GM12878 (cell line): Measurements from ENCODE around the gene SETD1A.

ENCODE experiments used
- EZH2 ChIP-seq: IDR thresholded peaks from 2 replicates; pipeline ENCODE4 v1.6.1; 2012; ENCODE audit warnings: low read depth, mild to moderate bottlenecking, control low read depth, inconsistent platforms, low read length, borderline replicate concordance; ENCODE audit not compliant: control insufficient read depth
- IKZF1 ChIP-seq: fragments of 450-650 bp; conservative IDR thresholded peaks from 2 replicates; pipeline ENCODE4 v1.6.1; 2017; ENCODE audit warnings: antibody characterized with exemption, mild to moderate bottlenecking
- MEF2A ChIP-seq: IDR thresholded peaks from 2 replicates; pipeline ENCODE4 v1.6.1; 2011; ENCODE audit warnings: low read depth, mild to moderate bottlenecking, low read length, moderate library complexity; ENCODE audit not compliant: insufficient read depth
- POLR2A ChIP-seq: IDR thresholded peaks from 2 replicates; pipeline ENCODE4 v1.6.1; 2011; ENCODE audit warnings: low read depth, mild to moderate bottlenecking, low read length
- POLR2AphosphoS5 ChIP-seq: IDR thresholded peaks from 2 replicates; pipeline ENCODE4 v1.6.1; 2011; ENCODE audit warnings: mild to moderate bottlenecking, low read length, inconsistent platforms
- RFX5 ChIP-seq: IDR thresholded peaks from 2 replicates; pipeline ENCODE4 v1.6.1; 2011; ENCODE audit warnings: low read depth, low read length, improper control_type of control experiment
- SREBF2 ChIP-seq: IDR thresholded peaks from 2 replicates; pipeline ENCODE4 v1.6.1; 2012; ENCODE audit warnings: mild to moderate bottlenecking, low read length
- TF ChIP-seq, protein P1 (sequence below), 3 experiments: IDR thresholded peaks in 2 of 3; conservative IDR thresholded peaks in 1 of 3; 2 replicates each; pipeline ENCODE4 v1.5.1; 2011; ENCODE audit warnings: low read depth in 3 of 3, low read length in 3 of 3, mild to moderate bottlenecking in 3 of 3, control low read depth in 2 of 3, moderate library complexity in 2 of 3, inconsistent platforms in 1 of 3, mixed read lengths in 1 of 3; ENCODE audit not compliant: control insufficient read depth in 2 of 3, insufficient read depth in 1 of 3; ENCODE audit errors: extremely low read depth in 1 of 3
- TF ChIP-seq, protein P2 (sequence below): fragments of 150-350 bp; IDR thresholded peaks from 2 replicates; pipeline ENCODE4 v1.6.1; 2016; ENCODE audit warnings: low read depth, low read length

DNA sequence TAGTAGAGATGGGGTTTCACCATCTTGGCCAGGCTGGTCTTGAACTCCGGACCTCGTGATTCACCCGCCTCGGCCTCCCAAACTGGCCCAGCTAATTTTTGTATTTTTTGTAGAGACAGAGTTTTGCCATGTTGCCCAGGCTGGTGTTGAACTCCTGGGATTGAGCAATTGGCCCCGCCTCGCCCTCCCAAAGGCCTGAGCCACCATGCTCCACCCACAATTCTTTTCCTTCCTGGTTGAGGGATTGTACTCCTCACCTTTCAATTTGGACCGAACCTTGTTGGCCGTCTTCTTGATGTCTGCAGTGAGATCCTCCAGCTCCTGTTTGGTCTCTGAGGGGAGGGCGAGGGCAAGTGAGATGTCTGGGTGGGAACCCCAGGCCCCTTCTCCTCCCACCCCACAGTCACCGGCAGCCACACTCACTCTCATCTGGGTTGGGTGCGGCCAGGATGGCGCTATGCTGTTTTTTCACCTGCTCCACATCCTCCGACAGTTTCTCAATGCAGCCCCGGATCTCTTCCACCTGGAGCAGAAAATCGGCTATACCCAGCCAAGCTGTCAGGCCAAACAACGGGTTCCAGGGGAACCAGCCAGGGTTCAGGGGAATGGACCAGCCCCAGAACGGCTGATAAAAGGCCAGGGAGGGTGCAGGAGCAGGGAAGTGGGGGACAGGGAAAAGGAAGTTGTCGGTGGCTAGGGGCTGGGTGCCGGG is 43.3 kb downstream of the SETD1A start:
- no peak for TF ChIP-seq RFX5
- TF ChIP-seq EZH2: no peak
- TF ChIP-seq SREBF2: no peak
- TF ChIP-seq, protein P1, sequence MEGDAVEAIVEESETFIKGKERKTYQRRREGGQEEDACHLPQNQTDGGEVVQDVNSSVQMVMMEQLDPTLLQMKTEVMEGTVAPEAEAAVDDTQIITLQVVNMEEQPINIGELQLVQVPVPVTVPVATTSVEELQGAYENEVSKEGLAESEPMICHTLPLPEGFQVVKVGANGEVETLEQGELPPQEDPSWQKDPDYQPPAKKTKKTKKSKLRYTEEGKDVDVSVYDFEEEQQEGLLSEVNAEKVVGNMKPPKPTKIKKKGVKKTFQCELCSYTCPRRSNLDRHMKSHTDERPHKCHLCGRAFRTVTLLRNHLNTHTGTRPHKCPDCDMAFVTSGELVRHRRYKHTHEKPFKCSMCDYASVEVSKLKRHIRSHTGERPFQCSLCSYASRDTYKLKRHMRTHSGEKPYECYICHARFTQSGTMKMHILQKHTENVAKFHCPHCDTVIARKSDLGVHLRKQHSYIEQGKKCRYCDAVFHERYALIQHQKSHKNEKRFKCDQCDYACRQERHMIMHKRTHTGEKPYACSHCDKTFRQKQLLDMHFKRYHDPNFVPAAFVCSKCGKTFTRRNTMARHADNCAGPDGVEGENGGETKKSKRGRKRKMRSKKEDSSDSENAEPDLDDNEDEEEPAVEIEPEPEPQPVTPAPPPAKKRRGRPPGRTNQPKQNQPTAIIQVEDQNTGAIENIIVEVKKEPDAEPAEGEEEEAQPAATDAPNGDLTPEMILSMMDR (IDR thresholded peaks at IDR 0.05 in 2 of 3, conservative IDR thresholded peaks at IDR 0.05 in 1 of 3; ENCODE audit: control insufficient read depth in 2 of 3, extremely low read depth in 1 of 3, insufficient read depth in 1 of 3, low read depth in 3 of 3, low read length in 3 of 3): no peak
- no peak for TF ChIP-seq IKZF1
- TF ChIP-seq MEF2A: no peak
- TF ChIP-seq, protein P2, sequence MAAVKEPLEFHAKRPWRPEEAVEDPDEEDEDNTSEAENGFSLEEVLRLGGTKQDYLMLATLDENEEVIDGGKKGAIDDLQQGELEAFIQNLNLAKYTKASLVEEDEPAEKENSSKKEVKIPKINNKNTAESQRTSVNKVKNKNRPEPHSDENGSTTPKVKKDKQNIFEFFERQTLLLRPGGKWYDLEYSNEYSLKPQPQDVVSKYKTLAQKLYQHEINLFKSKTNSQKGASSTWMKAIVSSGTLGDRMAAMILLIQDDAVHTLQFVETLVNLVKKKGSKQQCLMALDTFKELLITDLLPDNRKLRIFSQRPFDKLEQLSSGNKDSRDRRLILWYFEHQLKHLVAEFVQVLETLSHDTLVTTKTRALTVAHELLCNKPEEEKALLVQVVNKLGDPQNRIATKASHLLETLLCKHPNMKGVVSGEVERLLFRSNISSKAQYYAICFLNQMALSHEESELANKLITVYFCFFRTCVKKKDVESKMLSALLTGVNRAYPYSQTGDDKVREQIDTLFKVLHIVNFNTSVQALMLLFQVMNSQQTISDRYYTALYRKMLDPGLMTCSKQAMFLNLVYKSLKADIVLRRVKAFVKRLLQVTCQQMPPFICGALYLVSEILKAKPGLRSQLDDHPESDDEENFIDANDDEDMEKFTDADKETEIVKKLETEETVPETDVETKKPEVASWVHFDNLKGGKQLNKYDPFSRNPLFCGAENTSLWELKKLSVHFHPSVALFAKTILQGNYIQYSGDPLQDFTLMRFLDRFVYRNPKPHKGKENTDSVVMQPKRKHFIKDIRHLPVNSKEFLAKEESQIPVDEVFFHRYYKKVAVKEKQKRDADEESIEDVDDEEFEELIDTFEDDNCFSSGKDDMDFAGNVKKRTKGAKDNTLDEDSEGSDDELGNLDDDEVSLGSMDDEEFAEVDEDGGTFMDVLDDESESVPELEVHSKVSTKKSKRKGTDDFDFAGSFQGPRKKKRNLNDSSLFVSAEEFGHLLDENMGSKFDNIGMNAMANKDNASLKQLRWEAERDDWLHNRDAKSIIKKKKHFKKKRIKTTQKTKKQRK: no peak
- no peak for TF ChIP-seq POLR2AphosphoS5
- TF ChIP-seq POLR2A: no peak
